Keratinocyte (primary cell): ENCODE results near the gene GAST. TPM values are rescaled to one million over a fixed set of nuclear protein-coding genes. Genes with fewer than 3 reads are reported as not detected.
A peak's percentile ranks its signal among the peaks of the same experiment; 100 is the strongest.

ENCODE experiments used
- DNase-seq: peaks from one replicate; pipeline ENCODE4 v3.0.0-alpha.2; 2011; ENCODE audit warnings: low read depth, missing footprints, low spot score
- FAIRE-seq: peaks from 2 replicates; lab custom pipeline; 2011; peaks lifted over from hg19 to GRCh38; lab: Jason Lieb, UNC
- H2AFZ ChIP-seq: 2 replicates; pipeline ENCODE4 v1.6.0; 2012; ENCODE audit warnings: low read length, control low read depth, inconsistent platforms; ENCODE audit not compliant: control insufficient read depth
- H3K27ac ChIP-seq: 2 replicates; pipeline ENCODE4 v1.5.1; 2011; ENCODE audit warnings: low read length; ENCODE audit not compliant: control insufficient read depth, insufficient read depth
- H3K27me3 ChIP-seq: 3 replicates; pipeline ENCODE4 v1.6.0; 2011; ENCODE audit warnings: low read length; ENCODE audit not compliant: control insufficient read depth, insufficient read depth; ENCODE audit errors: extremely low read depth
- H3K36me3 ChIP-seq, 2 experiments: 2 replicates in 1 of 2; 3 replicates in 1 of 2; pipeline ENCODE4 v1.5.1; 2011; ENCODE audit warnings: low read length in 2 of 2, mild to moderate bottlenecking in 1 of 2; ENCODE audit not compliant: control insufficient read depth in 2 of 2, insufficient read depth in 2 of 2; ENCODE audit errors: extremely low read depth in 1 of 2
- H3K4me1 ChIP-seq: 3 replicates; pipeline ENCODE4 v1.5.1; 2011; ENCODE audit warnings: low read length; ENCODE audit not compliant: control insufficient read depth, insufficient read depth; ENCODE audit errors: extremely low read depth
- H3K4me2 ChIP-seq: 3 replicates; pipeline ENCODE4 v1.6.0; 2011; ENCODE audit warnings: low read depth, low read length; ENCODE audit not compliant: control insufficient read depth, insufficient read depth; ENCODE audit errors: extremely low read depth
- H3K4me3 ChIP-seq, 3 experiments: fragments of 200-600 bp in 1 of 3; sonication (generic) in 1 of 3; 2 replicates in 2 of 3; 3 replicates in 1 of 3; pipeline ENCODE4 v1.5.1; 2011 to 2016; ENCODE audit warnings: low read length in 3 of 3, mild to moderate bottlenecking in 3 of 3, control low read depth in 2 of 3, inconsistent platforms in 1 of 3, low read depth in 1 of 3, mixed read lengths in 1 of 3, mixed run types in 1 of 3, moderate library complexity in 1 of 3; ENCODE audit not compliant: control insufficient read depth in 2 of 3, insufficient read depth in 2 of 3; ENCODE audit errors: extremely low read depth in 1 of 3
- H3K79me2 ChIP-seq: 2 replicates; pipeline ENCODE4 v1.6.0; 2012; ENCODE audit warnings: low read length; ENCODE audit not compliant: control insufficient read depth, insufficient read depth
- H3K9ac ChIP-seq: 3 replicates; pipeline ENCODE4 v1.6.0; 2011; ENCODE audit warnings: low read length; ENCODE audit not compliant: control insufficient read depth, insufficient read depth; ENCODE audit errors: extremely low read depth
- H3K9me1 ChIP-seq: 3 replicates; pipeline ENCODE4 v1.6.0; 2011; ENCODE audit warnings: low read length; ENCODE audit not compliant: control insufficient read depth, insufficient read depth; ENCODE audit errors: extremely low read depth
- H3K9me3 ChIP-seq: 2 replicates; pipeline ENCODE4 v1.5.1; 2012; ENCODE audit warnings: low read depth, low read length; ENCODE audit not compliant: control insufficient read depth
- H4K20me1 ChIP-seq: 3 replicates; pipeline ENCODE4 v1.6.0; 2011; ENCODE audit warnings: low read length; ENCODE audit not compliant: control insufficient read depth, insufficient read depth; ENCODE audit errors: extremely low read depth
- CTCF ChIP-seq, 3 experiments: IDR thresholded peaks in 1 of 3; conservative IDR thresholded peaks in 1 of 3; optimal IDR thresholded peaks in 1 of 3; 2 replicates in 2 of 3; 3 replicates in 1 of 3; pipeline versions ENCODE3 to v1.5.1; 2011; ENCODE audit warnings: low read length in 3 of 3, mild to moderate bottlenecking in 3 of 3, moderate library complexity in 2 of 3, control low read depth in 1 of 3, inconsistent platforms in 1 of 3; ENCODE audit not compliant: insufficient read depth in 2 of 3; ENCODE audit errors: extremely low read depth in 1 of 3
- EZH2 ChIP-seq: IDR thresholded peaks from one replicate; pipeline ENCODE4 v1.6.1; 2012; ENCODE audit warnings: inconsistent platforms, mild to moderate bottlenecking, low read length, moderate library complexity
- dilution Hi-C: fragments of 300-500 bp; cut with MboI; formaldehyde crosslinking; loops from one replicate; pipeline ENCODE4 v1.7.0; 2020; ENCODE audit warnings: low sequenced_read_pairs; ENCODE audit not compliant: extremely low pct_ligation_motif_present
- polyA plus RNA-seq, 5 experiments: library from polyadenylated mRNA; depleted of rRNA in 3 of 5; stranded (reverse) in 3 of 5; stranded (forward) in 1 of 5; unstranded in 1 of 5; fragments of >200 nt; gene quantifications; 1 replicate in 1 of 5; 2 replicates in 3 of 5; 3 replicates in 1 of 5; pipeline versions ENCODE4 v1.2.1 to v1.2.3, GENCODE V29; 2011 to 2012; ENCODE audit warnings: missing spikeins in 2 of 5, low read depth in 1 of 5, low replicate concordance in 1 of 5

Gene GAST
- polyA plus RNA-seq, 1 donor (not counting 4 experiments of a cell fraction or from before 2014, with no cell fraction given), result 0.87 TPM

- FAIRE-seq (peak; percentile 98), DNase-seq (no peak)
- Histone ChIP-seq H3K9me3 (no peaks in the 10 kb centered on the region), H3K9ac (peak overlapping the region; percentile 39), H4K20me1 (no peaks in the 10 kb centered on the region), H3K36me3 (no peaks in the 10 kb centered on the region), H3K4me1 (peaks cover 22% of the 10 kb centered on the region), H3K79me2 (no peaks in the 10 kb centered on the region), H3K27me3 (no peaks in the 10 kb centered on the region), H3K27ac (peak overlapping the region; percentile 64), H2AFZ (peak overlapping the region; percentile 63), H3K4me3 (peak overlapping the region in 2 of 3 experiments; percentile 22 to 57), H3K9me1 (no peaks in the 10 kb centered on the region), H3K4me2 (peak overlapping the region; percentile 83)
- no peak for TF ChIP-seq CTCF (optimal IDR thresholded peaks at IDR 0.05 in 1 of 3, IDR thresholded peaks at IDR 0.05 in 1 of 3, conservative IDR thresholded peaks at IDR 0.05 in 1 of 3; ENCODE audit: extremely low read depth in 1 of 3, insufficient read depth in 2 of 3, low read length in 3 of 3)
- no peak for TF ChIP-seq EZH2
- dilution Hi-C loops, result no loop called here
Measured at GRCh38 chr17:41717408-41718286, 5.5 kb downstream of the GAST start.

- dilution Hi-C loops, result no loop called here
- TF ChIP-seq CTCF (optimal IDR thresholded peaks at IDR 0.05 in 1 of 3, IDR thresholded peaks at IDR 0.05 in 1 of 3, conservative IDR thresholded peaks at IDR 0.05 in 1 of 3; ENCODE audit: extremely low read depth in 1 of 3, insufficient read depth in 2 of 3, low read length in 3 of 3), result no peak
- TF ChIP-seq EZH2, result no peak
- Histone ChIP-seq H3K36me3 (no peaks in the 10 kb centered on the region), H4K20me1 (no peaks in the 10 kb centered on the region), H3K9me1 (no peaks in the 10 kb centered on the region), H3K79me2 (no peaks in the 10 kb centered on the region), H2AFZ (peak overlapping the region; percentile 63), H3K27ac (peak overlapping the region; percentile 64), H3K4me3 (peak overlapping the region in 1 of 3 experiments; percentile 19), H3K9ac (peak overlapping the region; percentile 39), H3K4me1 (peaks cover 20% of the 10 kb centered on the region), H3K4me2 (peak overlapping the region; percentile 83), H3K9me3 (no peaks in the 10 kb centered on the region), H3K27me3 (no peaks in the 10 kb centered on the region)
- FAIRE-seq (peak; percentile 23), DNase-seq (no peak)
Measured at GRCh38 chr17:41718287-41718645, 6.1 kb downstream of the GAST start.
